ENCODE results near the gene RGS1. TPM values are rescaled to one million over a fixed set of nuclear protein-coding genes. Genes with fewer than 3 reads are reported as not detected.
A peak's percentile ranks its signal among the peaks of the same experiment; 100 is the strongest.

RGS1 gene
- total RNA-seq, 1 donor from 2014 or later: not detected

GRCh38 chr1:192608671-192609070 lies 33.1 kb downstream of the RGS1 start:
- Mint-ChIP-seq H3K27me3 (ENCODE audit: unreplicated experiment) (no peaks in the 10 kb centered on the region), H3K36me3 (ENCODE audit: unreplicated experiment) (no peaks in the 10 kb centered on the region), H3K9me3 (ENCODE audit: unreplicated experiment) (no peaks in the 10 kb centered on the region), H3K4me3 (ENCODE audit: unreplicated experiment) (no peak overlapping the region), H3K27ac (ENCODE audit: unreplicated experiment) (no peak overlapping the region), H3K4me1 (ENCODE audit: unreplicated experiment) (no peaks in the 10 kb centered on the region)
- no peak for TF ChIP-seq CTCF (IDR thresholded peaks at IDR 0.05)
- DNase-seq (ENCODE audit: extremely low spot score, unreplicated experiment): no peak

- TF ChIP-seq CTCF (IDR thresholded peaks at IDR 0.05): no peak
- H3K4me3 Mint-ChIP-seq (ENCODE audit: unreplicated experiment): no peak overlapping the region
- H3K27me3 Mint-ChIP-seq (ENCODE audit: unreplicated experiment): no peaks in the 10 kb centered on the region
- H3K9me3 Mint-ChIP-seq (ENCODE audit: unreplicated experiment): no peaks in the 10 kb centered on the region
- no peaks in the 10 kb centered on the region for H3K36me3 Mint-ChIP-seq (ENCODE audit: unreplicated experiment)
- DNase-seq (ENCODE audit: extremely low spot score, unreplicated experiment): no peak
- H3K27ac Mint-ChIP-seq (ENCODE audit: unreplicated experiment): no peak overlapping the region
- H3K4me1 Mint-ChIP-seq (ENCODE audit: unreplicated experiment): no peaks in the 10 kb centered on the region
These were observed 33.8 kb downstream of the RGS1 start for GRCh38 chr1:192609110-192610079.

GRCh38 chr1:192610112-192610889 lies 34.7 kb downstream of the RGS1 start:
- no peak overlapping the region for H3K27ac Mint-ChIP-seq (ENCODE audit: unreplicated experiment)
- DNase-seq (ENCODE audit: extremely low spot score, unreplicated experiment): no peak
- H3K4me3 Mint-ChIP-seq (ENCODE audit: unreplicated experiment): no peak overlapping the region
- H3K27me3 Mint-ChIP-seq (ENCODE audit: unreplicated experiment): no peaks in the 10 kb centered on the region
- H3K4me1 Mint-ChIP-seq (ENCODE audit: unreplicated experiment): no peaks in the 10 kb centered on the region
- peak; percentile 69 for TF ChIP-seq CTCF (IDR thresholded peaks at IDR 0.05)
- no peaks in the 10 kb centered on the region for H3K36me3 Mint-ChIP-seq (ENCODE audit: unreplicated experiment)
- no peaks in the 10 kb centered on the region for H3K9me3 Mint-ChIP-seq (ENCODE audit: unreplicated experiment)

GRCh38 chr1:192615055-192615454 lies 39.5 kb downstream of the RGS1 start:
- no peak overlapping the region for H3K4me3 Mint-ChIP-seq (ENCODE audit: unreplicated experiment)
- no peak for TF ChIP-seq CTCF (IDR thresholded peaks at IDR 0.05)
- no peaks in the 10 kb centered on the region for H3K9me3 Mint-ChIP-seq (ENCODE audit: unreplicated experiment)
- no peak overlapping the region for H3K27ac Mint-ChIP-seq (ENCODE audit: unreplicated experiment)
- H3K27me3 Mint-ChIP-seq (ENCODE audit: unreplicated experiment): no peaks in the 10 kb centered on the region
- no peak for DNase-seq (ENCODE audit: extremely low spot score, unreplicated experiment)
- no peaks in the 10 kb centered on the region for H3K4me1 Mint-ChIP-seq (ENCODE audit: unreplicated experiment)
- no peaks in the 10 kb centered on the region for H3K36me3 Mint-ChIP-seq (ENCODE audit: unreplicated experiment)

Measured in osteocyte (in vitro differentiated cells).